H1 (cell line): Measurements from ENCODE around the gene SMAP1. TPM values are rescaled to one million over a fixed set of nuclear protein-coding genes. Genes with fewer than 3 reads are reported as not detected.

Experiments used
- CTCF ChIA-PET: fragments of 300-600 bp; sonication (Branson Sonifier 250); formaldehyde crosslinking; loops from one replicate; lab custom pipeline; 2021; ENCODE audit not compliant: partially characterized antibody; lab: Charles Lee
- POLR2A ChIA-PET: fragments of 300-600 bp; sonication (Branson Sonifier 250); formaldehyde crosslinking; loops from one replicate; lab custom pipeline; 2021; ENCODE audit warnings: inconsistent platforms; ENCODE audit not compliant: partially characterized antibody; lab: Charles Lee
- DNase-seq, 2 experiments: peaks; one replicate each; pipeline versions ENCODE4 v3.0.0 to v3.0.0-alpha.2; 2010 to 2022; ENCODE audit warnings: low spot score in 2 of 2, low read depth in 1 of 2, mixed read lengths in 1 of 2
- FAIRE-seq: peaks from 2 replicates; lab custom pipeline; 2011; peaks lifted over from hg19 to GRCh38; lab: Jason Lieb, UNC
- H2AFZ ChIP-seq: 2 replicates; pipeline ENCODE4 v1.8.1; 2012; ENCODE audit warnings: low read length, inconsistent platforms
- H2AK5ac ChIP-seq: 2 replicates; pipeline ENCODE4 v1.6.1; 2013; ENCODE audit warnings: low read depth, low read length
- H2BK120ac ChIP-seq: replicated peaks from 2 replicates; pipeline ENCODE3; 2013; ENCODE audit warnings: low read depth, low read length, inconsistent platforms
- H2BK12ac ChIP-seq: 2 replicates; pipeline ENCODE4 v1.6.1; 2013; ENCODE audit warnings: low read depth, low read length
- H2BK15ac ChIP-seq: 2 replicates; pipeline ENCODE4 v1.6.1; 2013; ENCODE audit warnings: low read length
- H2BK20ac ChIP-seq: 2 replicates; pipeline ENCODE4 v1.6.1; 2013; ENCODE audit warnings: low read length
- H2BK5ac ChIP-seq: 2 replicates; pipeline ENCODE4 v1.6.1; 2013; ENCODE audit warnings: low read depth, low read length
- H3K14ac ChIP-seq: 2 replicates; pipeline ENCODE4 v1.6.1; 2013; ENCODE audit warnings: inconsistent platforms; ENCODE audit not compliant: insufficient read length
- H3K18ac ChIP-seq: 2 replicates; pipeline ENCODE4 v1.6.1; 2013; ENCODE audit warnings: low read length; ENCODE audit errors: extremely low read depth
- H3K23ac ChIP-seq: 2 replicates; pipeline ENCODE4 v1.6.1; 2013; ENCODE audit warnings: inconsistent platforms; ENCODE audit not compliant: insufficient read length
- H3K23me2 ChIP-seq: 2 replicates; pipeline ENCODE4 v1.6.1; 2013; ENCODE audit warnings: low read depth, low read length
- H3K27ac ChIP-seq: 2 replicates; pipeline ENCODE4 v1.6.1; 2011; ENCODE audit warnings: low read depth, low read length, inconsistent platforms
- H3K27me3 ChIP-seq, 4 experiments: replicated peaks in 1 of 4; 1 replicate in 1 of 4; 2 replicates in 3 of 4; pipeline versions ENCODE4 v1.6.1 to v1.8.1; 2011 to 2013; ENCODE audit warnings: low read length in 3 of 4, mild to moderate bottlenecking in 3 of 4, inconsistent platforms in 2 of 4, mixed read lengths in 2 of 4, moderate library complexity in 1 of 4; ENCODE audit not compliant: control insufficient read depth in 3 of 4, insufficient read depth in 3 of 4; ENCODE audit errors: extremely low read depth in 1 of 4
- H3K36me3 ChIP-seq, 4 experiments: 2 replicates each; pipeline versions ENCODE4 v1.6.1 to v1.8.1; 2011 to 2013; ENCODE audit warnings: mild to moderate bottlenecking in 4 of 4, low read length in 3 of 4, moderate library complexity in 2 of 4, control low read depth in 1 of 4, inconsistent platforms in 1 of 4; ENCODE audit not compliant: insufficient read depth in 4 of 4, control insufficient read depth in 2 of 4
- H3K4ac ChIP-seq: replicated peaks from 2 replicates; pipeline ENCODE3; 2013; ENCODE audit warnings: low read length, low read depth, mixed read lengths, inconsistent platforms; ENCODE audit not compliant: insufficient read length
- H3K4me1 ChIP-seq, 4 experiments: replicated peaks in 1 of 4; 1 replicate in 1 of 4; 2 replicates in 3 of 4; pipeline versions ENCODE4 v1.6.1 to v1.8.1; 2011 to 2013; ENCODE audit warnings: low read length in 3 of 4, inconsistent platforms in 2 of 4, mixed read lengths in 1 of 4; ENCODE audit not compliant: insufficient read depth in 4 of 4, control insufficient read depth in 3 of 4
- H3K4me2 ChIP-seq, 2 experiments: 2 replicates each; pipeline versions ENCODE4 v1.6.1 to v1.8.1; 2011 to 2013; ENCODE audit warnings: low read depth in 2 of 2, low read length in 2 of 2, control low read depth in 1 of 2, inconsistent platforms in 1 of 2, mild to moderate bottlenecking in 1 of 2; ENCODE audit not compliant: insufficient read depth in 1 of 2
- H3K4me3 ChIP-seq, 4 experiments: fragments of 200-600, 300-600 bp in 1 of 4; sonication (generic), shearing (Covaris generic), sonication (Bioruptor Twin) in 1 of 4; 2 replicates each; pipeline versions ENCODE4 v1.5.1 to v1.8.1; 2011 to 2016; ENCODE audit warnings: low read length in 4 of 4, low read depth in 3 of 4, control low read depth in 2 of 4, inconsistent platforms in 2 of 4, mild to moderate bottlenecking in 2 of 4, mixed read lengths in 1 of 4, moderate library complexity in 1 of 4; ENCODE audit not compliant: insufficient read depth in 2 of 4; ENCODE audit errors: extremely low read depth in 1 of 4
- H3K56ac ChIP-seq: replicated peaks from 2 replicates; pipeline ENCODE3; 2013; ENCODE audit warnings: low read depth, mild to moderate bottlenecking, mixed read lengths, low read length, inconsistent platforms; ENCODE audit not compliant: insufficient read length
- H3K79me1 ChIP-seq: 2 replicates; pipeline ENCODE4 v1.6.1; 2013; ENCODE audit warnings: low read depth, low read length, control low read depth
- H3K79me2 ChIP-seq, 2 experiments: 2 replicates each; pipeline versions ENCODE4 v1.6.1 to v1.8.1; 2012 to 2013; ENCODE audit warnings: low read length in 2 of 2, mild to moderate bottlenecking in 2 of 2, inconsistent platforms in 1 of 2; ENCODE audit not compliant: insufficient read depth in 2 of 2, control insufficient read depth in 1 of 2
- H3K9ac ChIP-seq, 4 experiments: replicated peaks in 1 of 4; 1 replicate in 1 of 4; 2 replicates in 3 of 4; pipeline versions ENCODE4 v1.6.1 to v1.8.1; 2011 to 2013; ENCODE audit warnings: low read depth in 3 of 4, low read length in 3 of 4, control low read depth in 2 of 4, mild to moderate bottlenecking in 2 of 4, moderate library complexity in 2 of 4, inconsistent platforms in 1 of 4; ENCODE audit errors: extremely low read depth in 1 of 4
- H3K9me3 ChIP-seq, 2 experiments: 2 replicates each; pipeline versions ENCODE4 v1.6.1 to v1.8.1; 2012 to 2013; ENCODE audit warnings: mild to moderate bottlenecking in 2 of 2, moderate library complexity in 2 of 2, control low read depth in 1 of 2, inconsistent platforms in 1 of 2, low read depth in 1 of 2, low read length in 1 of 2, mixed read lengths in 1 of 2; ENCODE audit not compliant: insufficient read depth in 2 of 2
- H4K20me1 ChIP-seq, 2 experiments: replicated peaks in 1 of 2; 2 replicates each; pipeline versions ENCODE3 to v1.8.1; 2011 to 2013; ENCODE audit warnings: inconsistent platforms in 2 of 2, low read length in 2 of 2, mild to moderate bottlenecking in 1 of 2; ENCODE audit not compliant: insufficient read depth in 2 of 2, control insufficient read depth in 1 of 2
- H4K5ac ChIP-seq: 2 replicates; pipeline ENCODE4 v1.6.1; 2013; ENCODE audit warnings: low read length, low read depth, mixed read lengths, inconsistent platforms; ENCODE audit not compliant: insufficient read length
- H4K8ac ChIP-seq: 2 replicates; pipeline ENCODE4 v1.8.0; 2013; ENCODE audit warnings: mild to moderate bottlenecking, moderate library complexity, low read length, inconsistent platforms; ENCODE audit not compliant: insufficient read depth; ENCODE audit errors: extremely low read depth
- H4K91ac ChIP-seq: replicated peaks from 2 replicates; pipeline ENCODE3; 2013; ENCODE audit warnings: low read length, mixed read lengths, inconsistent platforms; ENCODE audit not compliant: insufficient read length
- WGBS, 2 experiments: shearing (Covaris generic) in 1 of 2; methylation state at CpG; one replicate each; pipeline versions ENCODE4 v1.1.6 to v1.1.7; 2013 to 2015; ENCODE audit warnings: low lambda C conversion rate in 2 of 2, mixed read lengths in 2 of 2, inconsistent platforms in 1 of 2, low coverage in 1 of 2, missing lambda C conversion rate in 1 of 2; ENCODE audit not compliant: insufficient replicate concordance in 2 of 2, insufficient coverage in 1 of 2, insufficient read length in 1 of 2; ENCODE audit errors: extremely low coverage in 1 of 2, missing lambda C conversion rate in 1 of 2; 5-methylcytosine and 5-hydroxymethylcytosine counted together
- polyA plus RNA-seq, 7 experiments: library from polyadenylated mRNA; depleted of rRNA in 3 of 7; stranded (reverse) in 5 of 7; unstranded in 2 of 7; fragments of >200 nt in 5 of 7; fragments of 200-250 nt in 2 of 7; gene quantifications; 1 replicate in 5 of 7; 2 replicates in 1 of 7; 4 replicates in 1 of 7; pipeline versions ENCODE4 v1.2.1 to v1.2.3, GENCODE V29; 2011 to 2013; ENCODE audit warnings: missing spikeins in 2 of 7, mixed read lengths in 2 of 7
- total RNA-seq: library from RNA; stranded (reverse); fragmentation: NEBNext Ultra II Directional; extraction: Animal tissue kit (Norgen Biotek cat#: 25700); gene quantifications from 2 replicates; pipeline ENCODE4 v1.2.1, GENCODE V29; 2021

The SMAP1 gene
- total and polyA plus RNA-seq, 2 of the 8 experiments (the other 6 are each of a cell fraction or from before 2014, with no cell fraction given), result 18.8 to 32.4 TPM

GRCh38 chr6:70700922-70701876, 33.5 kb downstream of the SMAP1 start:
- no peak overlapping the region for H3K18ac ChIP-seq
- H3K4ac ChIP-seq, result no peak overlapping the region
- no peak overlapping the region; the same call in 1 of the 2 replicates for H4K8ac ChIP-seq
- H3K4me1 ChIP-seq, result no peaks in the 10 kb centered on the region
- H3K9me3 ChIP-seq, result no peaks in the 10 kb centered on the region
- ChIA-PET CTCF (interaction anchor here (1.0 to 2.7 kb wide), 6 partner anchors 14 to 331 kb away, joined by 3 to 13 read pairs (median 4); no protein-coding TSS in a partner anchor), POLR2A (no interaction called here)
- H3K14ac ChIP-seq, result peak overlapping the region; percentile 10
- DNase-seq, result no peak
- H2AFZ ChIP-seq, result no peak overlapping the region
- no peak overlapping the region for H2BK15ac ChIP-seq
- no peaks in the 10 kb centered on the region for H4K20me1 ChIP-seq
- H3K36me3 ChIP-seq, result no peaks in the 10 kb centered on the region
- H2BK12ac ChIP-seq, result no peak overlapping the region
- H2BK5ac ChIP-seq, result no peak overlapping the region
- H3K23ac ChIP-seq, result no peak overlapping the region
- no peak overlapping the region for H3K27ac ChIP-seq
- H3K56ac ChIP-seq, result no peak overlapping the region
- no peak overlapping the region for H3K4me3 ChIP-seq
- H3K23me2 ChIP-seq, result no peaks in the 10 kb centered on the region
- no peaks in the 10 kb centered on the region for H3K27me3 ChIP-seq
- no peak for FAIRE-seq
- H2BK20ac ChIP-seq, result no peak overlapping the region
- H4K91ac ChIP-seq, result no peak overlapping the region
- H3K79me1 ChIP-seq, result no peaks in the 10 kb centered on the region; the same call in none of the 2 replicates
- peaks cover 0 to 28% of the 10 kb centered on the region in 2 experiments; a peak in 2 of 4 replicates for H3K79me2 ChIP-seq
- H4K5ac ChIP-seq, result no peak overlapping the region
- no peak overlapping the region for H3K4me2 ChIP-seq
- H3K9ac ChIP-seq, result no peak overlapping the region
- no peak overlapping the region for H2AK5ac ChIP-seq
- no peak overlapping the region for H2BK120ac ChIP-seq
- WGBS, 2 experiments, result 80% methylated on average over 10 of the region's 10 CpGs; no CpG with 5 or more reads in 1 of the 2 experiments
